ENCODE data around the gene C20orf96. TPM values are rescaled to one million over a fixed set of nuclear protein-coding genes. Genes with fewer than 3 reads are reported as not detected.
"Not testable (repeated sequence)": the region's sequence is repeated elsewhere in the genome, so short reads cannot be mapped to it uniquely, and the experiment has no call there.

C20orf96 gene
- total RNA-seq, 2 experiments from 2014 or later: 7.0 to 8.1 TPM

GRCh38 chr20:258963-259362 lies 31.6 kb downstream of the C20orf96 start:
- CTCF ChIA-PET: interaction anchor here (0.6 to 1.8 kb wide), 8 partner anchors 12 to 158 kb away, joined by 3 to 7 read pairs (median 3); no protein-coding TSS in a partner anchor
- Mint-ChIP-seq H3K36me3 (ENCODE audit: low read depth) (no peaks in the 10 kb centered on the region), H3K27me3 (no peaks in the 10 kb centered on the region), H3K4me3 (no peak overlapping the region), H3K4me1 (peaks cover 14% of the 10 kb centered on the region), H3K9me3 (ENCODE audit: low read depth) (no peaks in the 10 kb centered on the region), H3K27ac (peak overlapping the region; percentile 22)
- ATAC-seq (peak; percentile 47), DNase-seq (peak; percentile 24)
- intact Hi-C loops (cut with DNase I, micrococcal nuclease): no loop called here
- POLR2A ChIA-PET: no interaction called here

DNA sequence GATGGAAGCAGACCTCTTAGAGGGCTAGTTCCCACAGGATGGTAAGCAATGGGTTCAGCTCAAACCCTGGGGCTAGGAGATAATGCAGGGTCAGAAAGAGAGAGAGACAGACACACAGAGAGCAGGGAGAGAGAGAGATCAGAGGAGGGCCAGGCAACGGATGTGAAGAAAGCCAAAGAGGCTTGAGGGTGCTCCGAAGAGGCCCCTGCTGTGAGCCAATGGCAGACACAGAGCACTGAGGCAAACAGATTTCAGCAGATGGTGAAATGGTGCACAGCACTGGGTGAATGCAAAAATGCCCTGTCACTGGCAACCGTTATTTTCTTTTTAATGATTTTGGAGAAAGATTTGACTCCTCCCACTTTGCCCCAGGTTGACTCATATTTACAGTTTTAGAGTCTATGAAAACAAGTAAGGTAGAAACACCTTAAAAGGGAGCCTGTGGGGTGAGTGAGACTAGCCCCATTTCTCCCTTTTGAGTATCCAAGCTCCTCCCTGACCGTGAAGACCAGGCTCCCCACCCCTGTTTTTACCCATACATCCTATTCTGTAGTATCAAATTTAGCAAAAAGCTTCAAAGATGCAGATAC lies 32.2 kb downstream of the C20orf96 start:
- Mint-ChIP-seq H3K27me3 (no peaks in the 10 kb centered on the region), H3K9me3 (ENCODE audit: low read depth) (no peaks in the 10 kb centered on the region), H3K36me3 (ENCODE audit: low read depth) (no peaks in the 10 kb centered on the region), H3K4me3 (no peak overlapping the region), H3K27ac (peak overlapping the region; percentile 23), H3K4me1 (peaks cover 14% of the 10 kb centered on the region)
- POLR2A ChIA-PET: no interaction called here
- DNase-seq: peak; percentile 21
- ATAC-seq: peak; percentile 92
- intact Hi-C loops (cut with DNase I, micrococcal nuclease): no loop called here
- CTCF ChIA-PET: interaction anchor here (0.6 to 1.8 kb wide), 10 partner anchors 9 to 194 kb away, joined by 3 to 7 read pairs (median 3); no protein-coding TSS in a partner anchor

DNA sequence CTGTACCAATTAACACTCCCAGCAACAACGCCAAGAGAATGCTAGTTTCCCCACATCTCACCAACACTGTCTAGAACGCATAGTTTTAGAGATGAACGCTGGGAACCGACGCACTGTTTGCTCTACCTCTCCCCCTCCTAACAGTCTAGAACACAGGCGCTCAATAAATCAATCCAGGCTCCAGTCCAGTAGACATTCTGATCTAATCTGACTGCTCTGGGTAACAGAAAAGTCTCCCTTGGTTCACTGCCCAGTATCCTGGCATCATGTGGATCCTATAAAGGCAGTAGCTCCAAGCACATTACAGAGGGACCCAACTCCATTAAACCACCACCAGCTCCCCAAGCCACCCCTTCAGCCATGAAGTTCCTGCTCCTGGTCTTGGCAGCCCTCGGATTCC lies 33.1 kb downstream of the C20orf96 start, which contains the start of gene DEFB132:
TSS of gene DEFB132 (plus strand) at position 306 of the 400 bp plus-strand sequence. CDS start at position 361, 55 bp downstream.
- H3K27me3 Mint-ChIP-seq: no peaks in the 10 kb centered on the region
- DNase-seq: no peak
- H3K27ac Mint-ChIP-seq: peak within 1 kb of the TSS; percentile 23
- CTCF ChIA-PET: interaction anchor here (0.9 to 2.1 kb wide), 4 partner anchors 9 to 74 kb away, joined by 3 to 7 read pairs (median 4); no protein-coding TSS in a partner anchor
- ATAC-seq: no peak
- intact Hi-C loops (cut with DNase I, micrococcal nuclease): no loop called here
- H3K4me3 Mint-ChIP-seq: no peak within 1 kb of the TSS
- H3K9me3 Mint-ChIP-seq (ENCODE audit: low read depth): no peaks in the 10 kb centered on the region
- H3K36me3 Mint-ChIP-seq (ENCODE audit: low read depth): no peaks in the 10 kb centered on the region
- H3K4me1 Mint-ChIP-seq: peaks cover 16% of the 10 kb centered on the region
- POLR2A ChIA-PET: no interaction called here

- intact Hi-C loops (cut with DNase I, micrococcal nuclease); DNase-seq; H3K9me3 Mint-ChIP-seq (ENCODE audit: low read depth); H3K27ac Mint-ChIP-seq; H3K27me3 Mint-ChIP-seq; H3K4me3 Mint-ChIP-seq; ATAC-seq; H3K36me3 Mint-ChIP-seq (ENCODE audit: low read depth): not testable (repeated sequence)
- ChIA-PET POLR2A (interaction anchor here (0.6 kb wide), 1 partner anchor 23 kb away, joined by 6 read pairs; no protein-coding TSS in a partner anchor), CTCF (interaction anchor here (1.6 kb wide), 1 partner anchor 13 kb away, joined by 9 read pairs; no protein-coding TSS in a partner anchor)
- peaks cover 17% of the 10 kb centered on the region for H3K4me1 Mint-ChIP-seq
These were observed 37.1 kb downstream of the C20orf96 start for GRCh38 chr20:253447-253846.

- intact Hi-C loops (cut with DNase I, micrococcal nuclease): no loop called here
- H3K9me3 Mint-ChIP-seq (ENCODE audit: low read depth): no peaks in the 10 kb centered on the region
- CTCF ChIA-PET: interaction anchor here (0.6 to 1.6 kb wide), 2 partner anchors 14 to 40 kb away, joined by 3 to 9 read pairs; no protein-coding TSS in a partner anchor
- no peak for ATAC-seq
- POLR2A ChIA-PET: interaction anchor here (0.6 kb wide), 1 partner anchor 22 kb away, joined by 6 read pairs; no protein-coding TSS in a partner anchor
- H3K27me3 Mint-ChIP-seq: no peaks in the 10 kb centered on the region
- no peak overlapping the region for H3K4me3 Mint-ChIP-seq
- DNase-seq: no peak
- H3K4me1 Mint-ChIP-seq: peaks cover 11% of the 10 kb centered on the region
- H3K27ac Mint-ChIP-seq: no peak overlapping the region
- no peaks in the 10 kb centered on the region for H3K36me3 Mint-ChIP-seq (ENCODE audit: low read depth)
These were observed 37.7 kb downstream of the C20orf96 start for GRCh38 chr20:252801-253200.

GRCh38 chr20:251354-251753 lies 39.2 kb downstream of the C20orf96 start:
- H3K4me1 Mint-ChIP-seq: peaks cover 11% of the 10 kb centered on the region
- CTCF ChIA-PET: no interaction called here
- no peaks in the 10 kb centered on the region for H3K9me3 Mint-ChIP-seq (ENCODE audit: low read depth)

GRCh38 chr20:242905-243304 lies 47.6 kb downstream of the C20orf96 start:
- peaks cover 10% of the 10 kb centered on the region for H3K4me1 Mint-ChIP-seq
- no peaks in the 10 kb centered on the region for H3K36me3 Mint-ChIP-seq (ENCODE audit: low read depth)
- intact Hi-C loops (cut with DNase I, micrococcal nuclease): no loop called here
- H3K4me3 Mint-ChIP-seq: no peak overlapping the region
- DNase-seq (no peak), ATAC-seq (no peak)
- no peaks in the 10 kb centered on the region for H3K9me3 Mint-ChIP-seq (ENCODE audit: low read depth)
- ChIA-PET POLR2A (no interaction called here), CTCF (interaction anchor here (0.7 to 1.9 kb wide), 3 partner anchors 20 to 24 kb away, joined by 3 to 5 read pairs (median 3); no protein-coding TSS in a partner anchor)
- H3K27ac Mint-ChIP-seq: no peak overlapping the region
- peaks cover 2% of the 10 kb centered on the region for H3K27me3 Mint-ChIP-seq

More at GRCh38 chr20:251354-251753, 39.2 kb downstream of the C20orf96 start:
- ATAC-seq (no peak), DNase-seq (no peak)
- intact Hi-C loops (cut with DNase I, micrococcal nuclease): no loop called here
- H3K4me3 Mint-ChIP-seq: no peak overlapping the region
- POLR2A ChIA-PET: no interaction called here
- H3K27ac Mint-ChIP-seq: no peak overlapping the region
- H3K27me3 Mint-ChIP-seq: no peaks in the 10 kb centered on the region
- H3K36me3 Mint-ChIP-seq (ENCODE audit: low read depth): no peaks in the 10 kb centered on the region

- POLR2A ChIA-PET: interaction anchor here (1.0 kb wide), 1 partner anchor 408 kb away, joined by 3 read pairs; no protein-coding TSS in a partner anchor
- DNase-seq: no peak
These were observed 52.6 kb downstream of the C20orf96 start for GRCh38 chr20:237929-238328.

GRCh38 chr20:237489-237888 lies 53.1 kb downstream of the C20orf96 start:
- peak overlapping the region; percentile 85 for H3K27ac Mint-ChIP-seq
- peak; percentile 78 for ATAC-seq
- intact Hi-C loops (cut with DNase I, micrococcal nuclease): no loop called here
- peaks cover 28% of the 10 kb centered on the region for H3K4me1 Mint-ChIP-seq
- H3K27me3 Mint-ChIP-seq: no peaks in the 10 kb centered on the region
- CTCF ChIA-PET: interaction anchor here (0.8 to 2.4 kb wide), 6 partner anchors 10 to 163 kb away, joined by 3 to 17 read pairs (median 6); no protein-coding TSS in a partner anchor
- peak; percentile 63 for DNase-seq
- no peaks in the 10 kb centered on the region for H3K9me3 Mint-ChIP-seq (ENCODE audit: low read depth)
- peak overlapping the region; percentile 57 for H3K4me3 Mint-ChIP-seq
- no peaks in the 10 kb centered on the region for H3K36me3 Mint-ChIP-seq (ENCODE audit: low read depth)
- POLR2A ChIA-PET: interaction anchor here (1.0 kb wide), 1 partner anchor 408 kb away, joined by 3 read pairs; no protein-coding TSS in a partner anchor

More at GRCh38 chr20:237929-238328, 52.6 kb downstream of the C20orf96 start:
- H3K36me3 Mint-ChIP-seq (ENCODE audit: low read depth): no peaks in the 10 kb centered on the region
- H3K4me1 Mint-ChIP-seq: peaks cover 28% of the 10 kb centered on the region
- intact Hi-C loops (cut with DNase I, micrococcal nuclease): loop anchor here in 1 of 2 experiments (1.0 kb wide), 1 partner anchor 29 kb away; no protein-coding TSS in a partner anchor
- ATAC-seq: peak; percentile 89
- H3K27me3 Mint-ChIP-seq: no peaks in the 10 kb centered on the region
- H3K9me3 Mint-ChIP-seq (ENCODE audit: low read depth): no peaks in the 10 kb centered on the region
- CTCF ChIA-PET: interaction anchor here (0.8 to 2.4 kb wide), 6 partner anchors 9 to 164 kb away, joined by 3 to 17 read pairs (median 6); no protein-coding TSS in a partner anchor
- peak overlapping the region; percentile 85 for H3K27ac Mint-ChIP-seq
- H3K4me3 Mint-ChIP-seq: peak overlapping the region; percentile 57

DNA sequence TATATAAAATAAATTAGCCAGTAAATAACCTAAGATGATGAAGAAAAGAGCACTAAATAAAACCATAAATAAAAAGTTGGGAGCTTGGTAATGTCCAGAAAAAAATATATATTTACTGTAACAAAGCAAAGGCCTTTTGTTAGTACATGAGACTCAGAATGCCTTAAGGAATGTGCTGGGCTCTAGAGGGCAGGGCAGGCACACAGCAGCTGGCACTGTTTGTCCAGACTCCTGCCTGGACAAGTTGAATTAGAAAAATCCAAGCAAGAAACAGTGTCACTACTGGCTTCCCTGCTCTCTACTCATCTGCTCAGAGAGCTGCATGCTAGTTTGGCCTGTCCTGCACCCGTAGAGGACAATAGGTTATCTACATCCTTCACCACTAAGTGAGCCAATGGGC lies 54.7 kb downstream of the C20orf96 start:
- intact Hi-C loops (cut with DNase I, micrococcal nuclease): no loop called here
- no peak for DNase-seq
- Mint-ChIP-seq H3K4me1 (peaks cover 28% of the 10 kb centered on the region), H3K9me3 (ENCODE audit: low read depth) (no peaks in the 10 kb centered on the region), H3K4me3 (no peak overlapping the region), H3K27ac (no peak overlapping the region), H3K27me3 (no peaks in the 10 kb centered on the region), H3K36me3 (ENCODE audit: low read depth) (no peaks in the 10 kb centered on the region)
- POLR2A ChIA-PET: no interaction called here
- CTCF ChIA-PET: interaction anchor here (0.6 kb wide), 1 partner anchor 313 kb away, joined by 3 read pairs; no protein-coding TSS in a partner anchor
- ATAC-seq: no peak

DNA sequence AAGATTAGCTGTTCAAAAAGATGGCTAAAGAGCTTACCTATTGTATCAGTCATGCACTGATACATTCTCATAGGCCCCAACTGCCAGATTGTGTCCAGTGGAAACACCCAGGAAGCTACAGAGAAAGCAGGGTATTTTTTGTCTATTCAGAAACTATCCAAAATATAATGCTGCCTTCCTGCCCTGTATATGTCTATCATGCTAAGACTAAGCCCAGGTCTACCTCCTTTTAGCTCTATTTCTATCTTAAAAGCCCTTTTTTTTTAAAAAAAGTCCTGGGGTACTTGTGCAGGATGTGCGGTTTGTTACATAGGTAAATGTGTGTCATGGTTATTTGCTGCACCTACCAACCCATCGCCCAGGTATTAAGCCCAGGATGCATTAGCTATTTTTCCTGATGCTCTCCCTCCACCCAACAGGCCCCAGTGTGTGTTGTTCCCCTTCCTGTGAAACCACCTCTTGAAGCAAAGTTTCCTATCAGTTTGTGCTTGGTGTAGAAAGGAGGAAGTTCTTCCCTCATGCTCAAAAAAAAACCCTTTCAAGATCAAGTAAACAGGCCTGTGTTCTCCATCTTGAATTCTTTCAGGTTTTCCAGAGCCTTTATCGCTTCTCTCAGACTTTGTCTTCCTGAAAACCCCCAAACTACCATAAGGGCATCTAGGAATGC lies 63.0 kb downstream of the C20orf96 start:
- H3K9me3 Mint-ChIP-seq (ENCODE audit: low read depth): peaks cover 2% of the 10 kb centered on the region
- DNase-seq: no peak
- H3K36me3 Mint-ChIP-seq (ENCODE audit: low read depth): no peaks in the 10 kb centered on the region
- no peak overlapping the region for H3K27ac Mint-ChIP-seq
- ATAC-seq: peak; percentile 19
- POLR2A ChIA-PET: interaction anchor here (0.6 kb wide), 2 partner anchors 20 to 130 kb away, joined by 3 to 4 read pairs; no protein-coding TSS in a partner anchor
- H3K4me3 Mint-ChIP-seq: no peak overlapping the region
- intact Hi-C loops (cut with DNase I, micrococcal nuclease): no loop called here
- CTCF ChIA-PET: interaction anchor here (0.9 to 1.3 kb wide), 2 partner anchors 10 to 38 kb away, joined by 3 to 4 read pairs; no protein-coding TSS in a partner anchor
- peaks cover 19% of the 10 kb centered on the region for H3K4me1 Mint-ChIP-seq
- H3K27me3 Mint-ChIP-seq: no peaks in the 10 kb centered on the region

Measured in activated CD4-positive, alpha-beta T cell treated with anti-CD3 and anti-CD28 coated beads for 36 hours (primary cell).